Measurements from ENCODE around the gene LPO.

The LPO gene

GRCh38 chr17:58272367-58273280 lies 34.2 kb downstream of the LPO start (continued):
- TF ChIP-seq POU6F1 (CRISPR knock-in tag; IDR thresholded peaks at IDR 0.05; ENCODE audit: borderline replicate concordance, low read depth), result no peak
- TF ChIP-seq ARNTL (CRISPR knock-in tag; IDR thresholded peaks at IDR 0.05; ENCODE audit: borderline replicate concordance, low read depth), result no peak
- TF ChIP-seq PATZ1 (CRISPR knock-in tag; IDR thresholded peaks at IDR 0.05; ENCODE audit: borderline replicate concordance), result no peak
- no peak for TF ChIP-seq ZNF565 (CRISPR knock-in tag; conservative IDR thresholded peaks at IDR 0.05; ENCODE audit: low read depth)
- TF ChIP-seq ZNF8 (CRISPR knock-in tag; IDR thresholded peaks at IDR 0.05), result no peak
- no peak for TF ChIP-seq ZC3H10 (CRISPR knock-in tag; IDR thresholded peaks at IDR 0.05)

GRCh38 chr17:58273453-58274104 lies 35.2 kb downstream of the LPO start:
- TF ChIP-seq SNAI2 (CRISPR knock-in tag; IDR thresholded peaks at IDR 0.05), result no peak
- TF ChIP-seq GLIS3 (CRISPR knock-in tag; IDR thresholded peaks at IDR 0.05), result no peak
- TF ChIP-seq ZNF565 (CRISPR knock-in tag; conservative IDR thresholded peaks at IDR 0.05; ENCODE audit: low read depth), result no peak
- no peak for TF ChIP-seq BACH2 (CRISPR knock-in tag; IDR thresholded peaks at IDR 0.05; ENCODE audit: borderline replicate concordance)
- no peak for TF ChIP-seq ZFP3 (CRISPR knock-in tag; IDR thresholded peaks at IDR 0.05)
- no peak for TF ChIP-seq ZC3H10 (CRISPR knock-in tag; IDR thresholded peaks at IDR 0.05)
- TF ChIP-seq CSDC2 (CRISPR knock-in tag; IDR thresholded peaks at IDR 0.05), result no peak
- no peak for TF ChIP-seq TCF4 (CRISPR knock-in tag; IDR thresholded peaks at IDR 0.05; ENCODE audit: borderline replicate concordance)
- TF ChIP-seq RARB (CRISPR knock-in tag; IDR thresholded peaks at IDR 0.05), result no peak
- no peak for TF ChIP-seq ISL1 (CRISPR knock-in tag; IDR thresholded peaks at IDR 0.05)
- no peak for TF ChIP-seq ZNF70 (CRISPR knock-in tag; IDR thresholded peaks at IDR 0.05)
- TF ChIP-seq PATZ1 (CRISPR knock-in tag; IDR thresholded peaks at IDR 0.05; ENCODE audit: borderline replicate concordance), result no peak
- no peak for TF ChIP-seq CREB5 (CRISPR knock-in tag; IDR thresholded peaks at IDR 0.05; ENCODE audit: low read depth)
- TF ChIP-seq ESRRG (CRISPR knock-in tag; IDR thresholded peaks at IDR 0.05), result no peak
- no peak for TF ChIP-seq ZNF8 (CRISPR knock-in tag; IDR thresholded peaks at IDR 0.05)
- TF ChIP-seq ZFP30 (CRISPR knock-in tag; IDR thresholded peaks at IDR 0.05), result no peak
- ATAC-seq, result no peak

- TF ChIP-seq CSDC2 (CRISPR knock-in tag; IDR thresholded peaks at IDR 0.05), result no peak
- no peak for TF ChIP-seq PATZ1 (CRISPR knock-in tag; IDR thresholded peaks at IDR 0.05; ENCODE audit: borderline replicate concordance)
- no peak for TF ChIP-seq CREB5 (CRISPR knock-in tag; IDR thresholded peaks at IDR 0.05; ENCODE audit: low read depth)
- no peak for TF ChIP-seq ZNF70 (CRISPR knock-in tag; IDR thresholded peaks at IDR 0.05)
- TF ChIP-seq ZFP3 (CRISPR knock-in tag; IDR thresholded peaks at IDR 0.05), result no peak
- no peak for TF ChIP-seq ZNF8 (CRISPR knock-in tag; IDR thresholded peaks at IDR 0.05)
- no peak for TF ChIP-seq TSHZ2 (CRISPR knock-in tag; IDR thresholded peaks at IDR 0.05)
- TF ChIP-seq BACH2 (CRISPR knock-in tag; IDR thresholded peaks at IDR 0.05; ENCODE audit: borderline replicate concordance), result no peak
- TF ChIP-seq ZNF565 (CRISPR knock-in tag; conservative IDR thresholded peaks at IDR 0.05; ENCODE audit: low read depth), result no peak
- TF ChIP-seq ZFP30 (CRISPR knock-in tag; IDR thresholded peaks at IDR 0.05), result no peak
- TF ChIP-seq GLIS3 (CRISPR knock-in tag; IDR thresholded peaks at IDR 0.05), result no peak
- TF ChIP-seq PPARA (CRISPR knock-in tag; IDR thresholded peaks at IDR 0.05; ENCODE audit: borderline replicate concordance), result no peak
- no peak for TF ChIP-seq ZC3H10 (CRISPR knock-in tag; IDR thresholded peaks at IDR 0.05)
- ATAC-seq, result no peak
Observed at GRCh38 chr17:58275417-58275816, 37.0 kb downstream of the LPO start.
